ENCODE measurements around the gene COL18A1.

COL18A1 gene

DNA sequence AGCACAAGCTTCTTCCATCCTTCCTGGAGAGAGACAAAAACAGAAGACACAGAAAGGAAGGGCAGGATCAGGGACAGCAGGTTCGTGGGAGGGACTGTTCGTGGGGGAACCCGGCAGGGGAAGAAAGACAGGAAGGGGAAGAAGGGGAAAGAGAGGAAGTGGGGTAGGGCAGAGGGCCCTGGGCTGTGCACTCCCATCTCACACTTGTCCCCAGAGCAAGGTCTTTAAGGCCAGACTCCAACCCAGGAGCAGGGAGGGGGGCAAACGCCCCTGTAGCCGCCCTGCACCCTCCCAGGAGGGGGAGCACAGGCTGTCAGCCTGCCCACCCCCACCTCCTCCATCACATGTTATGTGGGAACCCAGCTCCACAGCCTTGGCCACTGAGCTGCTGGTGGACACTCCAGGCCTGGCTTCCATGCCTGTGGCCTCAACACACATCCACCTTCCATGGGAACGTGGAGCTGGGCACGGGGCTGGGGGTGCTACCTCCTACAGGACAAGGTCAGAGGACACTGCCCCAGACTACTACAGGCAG, 127.9 kb downstream of the COL18A1 start:
- H3K4me3 ChIP-seq (ENCODE audit: control insufficient read depth, low read depth, low read length), result no peak overlapping the region
- TF ChIP-seq, protein P1, sequence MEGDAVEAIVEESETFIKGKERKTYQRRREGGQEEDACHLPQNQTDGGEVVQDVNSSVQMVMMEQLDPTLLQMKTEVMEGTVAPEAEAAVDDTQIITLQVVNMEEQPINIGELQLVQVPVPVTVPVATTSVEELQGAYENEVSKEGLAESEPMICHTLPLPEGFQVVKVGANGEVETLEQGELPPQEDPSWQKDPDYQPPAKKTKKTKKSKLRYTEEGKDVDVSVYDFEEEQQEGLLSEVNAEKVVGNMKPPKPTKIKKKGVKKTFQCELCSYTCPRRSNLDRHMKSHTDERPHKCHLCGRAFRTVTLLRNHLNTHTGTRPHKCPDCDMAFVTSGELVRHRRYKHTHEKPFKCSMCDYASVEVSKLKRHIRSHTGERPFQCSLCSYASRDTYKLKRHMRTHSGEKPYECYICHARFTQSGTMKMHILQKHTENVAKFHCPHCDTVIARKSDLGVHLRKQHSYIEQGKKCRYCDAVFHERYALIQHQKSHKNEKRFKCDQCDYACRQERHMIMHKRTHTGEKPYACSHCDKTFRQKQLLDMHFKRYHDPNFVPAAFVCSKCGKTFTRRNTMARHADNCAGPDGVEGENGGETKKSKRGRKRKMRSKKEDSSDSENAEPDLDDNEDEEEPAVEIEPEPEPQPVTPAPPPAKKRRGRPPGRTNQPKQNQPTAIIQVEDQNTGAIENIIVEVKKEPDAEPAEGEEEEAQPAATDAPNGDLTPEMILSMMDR (conservative IDR thresholded peaks at IDR 0.05; ENCODE audit: control insufficient read depth, insufficient read depth, low read depth, low read length), result no peak
- no peak for DNase-seq (ENCODE audit: low read depth)

DNA sequence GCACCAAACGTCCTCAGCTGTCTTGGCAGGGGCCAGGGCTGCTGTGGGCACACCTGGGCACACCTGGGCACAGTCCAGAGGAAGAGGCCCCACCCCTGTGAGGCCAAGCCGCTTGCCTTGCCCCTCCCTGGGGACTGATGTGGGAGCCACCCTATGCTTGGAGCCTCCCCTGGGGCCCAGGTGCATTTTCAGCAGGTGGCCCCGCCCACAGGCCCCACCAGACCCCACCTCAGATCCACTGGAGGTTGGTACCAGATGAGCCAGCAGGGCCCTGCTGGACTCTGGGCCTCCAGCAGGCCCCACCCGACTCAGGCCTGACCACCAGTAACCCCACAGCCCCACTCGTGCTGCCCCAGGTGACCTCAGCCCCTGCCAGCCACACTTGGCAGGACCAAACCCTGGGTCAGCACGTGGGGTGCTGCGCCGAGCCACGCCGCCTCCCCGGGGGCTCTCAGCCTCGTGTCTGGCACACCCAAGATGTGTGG, 128.4 kb downstream of the COL18A1 start:
- no peak for DNase-seq (ENCODE audit: low read depth)
- no peak overlapping the region for H3K4me3 ChIP-seq (ENCODE audit: control insufficient read depth, low read depth, low read length)
- TF ChIP-seq, protein P1 (conservative IDR thresholded peaks at IDR 0.05; ENCODE audit: control insufficient read depth, insufficient read depth, low read depth, low read length), result no peak

DNA sequence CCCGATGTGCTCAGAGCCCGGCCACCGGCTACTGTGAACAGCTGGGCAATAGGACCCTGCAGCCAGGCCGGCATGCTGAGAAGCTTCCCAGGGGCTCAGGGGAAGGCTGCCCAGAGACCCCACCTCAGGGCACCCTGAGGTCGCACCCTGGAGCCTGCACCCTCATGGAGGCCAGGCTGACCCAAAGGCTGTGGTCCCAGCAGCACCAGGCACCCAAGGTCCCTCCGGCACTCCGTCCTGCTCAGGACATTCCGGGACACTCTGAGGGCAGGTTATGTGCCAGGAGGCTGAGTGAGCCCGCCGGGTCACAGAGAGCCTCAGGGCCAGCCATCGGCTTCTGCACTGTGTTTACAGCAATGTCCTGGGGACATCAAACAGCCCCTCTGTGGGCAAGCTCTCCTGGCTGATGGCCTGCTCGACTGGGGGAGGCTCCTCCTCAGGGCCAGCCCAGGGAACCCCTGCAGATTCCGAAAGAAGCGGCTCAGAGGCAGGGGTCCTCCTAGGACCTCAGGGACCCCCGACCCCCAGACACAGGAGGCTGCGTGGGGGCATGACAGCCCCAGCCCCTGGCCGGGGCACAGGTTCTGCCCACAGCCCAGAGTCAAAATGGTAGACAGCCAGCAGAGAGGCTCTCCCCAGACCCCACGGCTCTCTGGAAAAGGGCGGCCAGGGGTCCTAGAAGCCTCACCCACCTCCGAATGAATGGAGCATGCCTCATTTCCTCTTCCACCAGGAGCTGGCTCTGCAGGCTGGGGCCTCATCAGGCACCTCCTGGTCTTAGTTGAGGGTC, 129.1 kb downstream of the COL18A1 start:
- no peak for DNase-seq (ENCODE audit: low read depth)
- no peak overlapping the region for H3K4me3 ChIP-seq (ENCODE audit: control insufficient read depth, low read depth, low read length)
- TF ChIP-seq, protein P1 (conservative IDR thresholded peaks at IDR 0.05; ENCODE audit: control insufficient read depth, insufficient read depth, low read depth, low read length), result no peak

- no peak overlapping the region for H3K4me3 ChIP-seq (ENCODE audit: control insufficient read depth, low read depth, low read length)
Observed at GRCh38 chr21:45534636-45535331, 129.8 kb downstream of the COL18A1 start.

GRCh38 chr21:45535341-45536081, 130.5 kb downstream of the COL18A1 start:
- H3K4me3 ChIP-seq (ENCODE audit: control insufficient read depth, low read depth, low read length), result no peak overlapping the region
- DNase-seq (ENCODE audit: low read depth), result no peak
- TF ChIP-seq, protein P1 (conservative IDR thresholded peaks at IDR 0.05; ENCODE audit: control insufficient read depth, insufficient read depth, low read depth, low read length), result no peak

More at GRCh38 chr21:45534636-45535331, 129.8 kb downstream of the COL18A1 start:
- TF ChIP-seq, protein P1 (conservative IDR thresholded peaks at IDR 0.05; ENCODE audit: control insufficient read depth, insufficient read depth, low read depth, low read length), result no peak
- no peak for DNase-seq (ENCODE audit: low read depth)

Data from fibroblast of mammary gland (primary cell).